WTC11 (cell line): Measurements from ENCODE around the gene CHD3. TPM values are rescaled to one million over a fixed set of nuclear protein-coding genes. Genes with fewer than 3 reads are reported as not detected.
A peak's percentile ranks its signal among the peaks of the same experiment; 100 is the strongest.

Source experiments
- ATAC-seq: fragments of 200-7000 bp; cut with Tn5 transposase; 2 replicates; pipeline ENCODE4 v1.10.0; 2021; ENCODE audit warnings: mild to moderate bottlenecking, moderate library complexity
- CTCF ChIA-PET: fragments of 300-600 bp; sonication (Branson Sonifier 250); formaldehyde crosslinking; loops from one replicate; lab custom pipeline; 2021; ENCODE audit warnings: antibody characterized with exemption; lab: Charles Lee
- POLR2A ChIA-PET: fragments of 350-600 bp; sonication (Branson Sonifier 250); formaldehyde crosslinking; loops from one replicate; lab custom pipeline; 2021; ENCODE audit warnings: antibody characterized with exemption; lab: Charles Lee
- DNase-seq: peaks from one replicate; pipeline ENCODE4 v3.0.0; 2021; ENCODE audit warnings: low spot score
- H3K27ac Mint-ChIP-seq: 2 replicates; pipeline ENCODE4 v1.8.0; 2021; ENCODE audit warnings: mixed read lengths
- H3K27me3 Mint-ChIP-seq: 2 replicates; pipeline ENCODE4 v1.8.0; 2021; ENCODE audit warnings: low read depth, mild to moderate bottlenecking, moderate library complexity, mixed read lengths
- H3K36me3 Mint-ChIP-seq: 2 replicates; pipeline ENCODE4 v1.8.0; 2021; ENCODE audit warnings: mixed read lengths
- H3K4me1 Mint-ChIP-seq: 2 replicates; pipeline ENCODE4 v1.8.0; 2022; ENCODE audit warnings: mixed read lengths
- H3K4me3 Mint-ChIP-seq: 2 replicates; pipeline ENCODE4 v1.8.0; 2021; ENCODE audit warnings: mild to moderate bottlenecking, moderate library complexity, mixed read lengths
- H3K9me3 Mint-ChIP-seq: 2 replicates; pipeline ENCODE4 v1.8.0; 2021; ENCODE audit warnings: mixed read lengths
- CREM ChIP-seq: sonication (generic); formaldehyde crosslinking; IDR thresholded peaks from 2 replicates; pipeline ENCODE4 v1.8.1; 2022; ENCODE audit warnings: mild to moderate bottlenecking, missing genetic modification reagents, moderate library complexity
- ESRRA ChIP-seq: sonication (generic); formaldehyde crosslinking; IDR thresholded peaks from 2 replicates; pipeline ENCODE4 v1.8.1; 2022; ENCODE audit warnings: mild to moderate bottlenecking, missing genetic modification reagents, borderline replicate concordance
- FOXP1 ChIP-seq: sonication (generic); formaldehyde crosslinking; IDR thresholded peaks from 2 replicates; pipeline ENCODE4 v1.8.0; 2022; ENCODE audit warnings: missing genetic modification reagents, mild to moderate bottlenecking, moderate library complexity, borderline replicate concordance
- GTF2I ChIP-seq: fragments of 250-450 bp; sonication (Bioruptor Pico); conservative IDR thresholded peaks from 2 replicates; pipeline ENCODE4 v1.4.0; 2021; ENCODE audit warnings: mild to moderate bottlenecking
- HMGA2 ChIP-seq: fragments of 250-450 bp; sonication (Bioruptor Pico); IDR thresholded peaks from 2 replicates; pipeline ENCODE4 v1.4.0; 2021; ENCODE audit warnings: mild to moderate bottlenecking, moderate library complexity
- JAZF1 ChIP-seq: fragments of 250-450 bp; sonication (Bioruptor Pico); IDR thresholded peaks from 2 replicates; pipeline ENCODE4 v1.9.0; 2021; ENCODE audit warnings: moderate library complexity, mild to moderate bottlenecking, inconsistent platforms
- NFATC4 ChIP-seq: fragments of 250-450 bp; sonication (Bioruptor Pico); IDR thresholded peaks from 2 replicates; pipeline ENCODE4 v1.9.0; 2021; ENCODE audit warnings: mild to moderate bottlenecking
- NFE2L1 ChIP-seq: sonication (generic); formaldehyde crosslinking; IDR thresholded peaks from 2 replicates; pipeline ENCODE4 v1.8.1; 2023; ENCODE audit warnings: missing genetic modification reagents
- NFYB ChIP-seq: sonication (generic); formaldehyde crosslinking; conservative IDR thresholded peaks from 2 replicates; pipeline ENCODE4 v1.8.0; 2022; ENCODE audit warnings: low read depth, missing genetic modification reagents
- NR1H2 ChIP-seq: sonication (generic); formaldehyde crosslinking; IDR thresholded peaks from 2 replicates; pipeline ENCODE4 v1.9.0; 2021; ENCODE audit warnings: mild to moderate bottlenecking, moderate library complexity, missing genetic modification reagents
- NR3C1 ChIP-seq: sonication (generic); formaldehyde crosslinking; conservative IDR thresholded peaks from 2 replicates; pipeline ENCODE4 v1.8.1; 2023; ENCODE audit warnings: low read depth, mild to moderate bottlenecking, missing genetic modification reagents
- PRRX2 ChIP-seq: fragments of 250-450 bp; sonication (Bioruptor Pico); IDR thresholded peaks from 2 replicates; pipeline ENCODE4 v1.8.0; 2021; ENCODE audit warnings: mild to moderate bottlenecking
- SMAD4 ChIP-seq: sonication (generic); formaldehyde crosslinking; IDR thresholded peaks from 2 replicates; pipeline ENCODE4 v1.8.0; 2022; ENCODE audit warnings: mild to moderate bottlenecking, missing genetic modification reagents
- SOX15 ChIP-seq: fragments of 250-450 bp; sonication (Bioruptor Pico); IDR thresholded peaks from 2 replicates; pipeline ENCODE4 v1.9.0; 2021; ENCODE audit warnings: mild to moderate bottlenecking
- TCF7 ChIP-seq: sonication (generic); formaldehyde crosslinking; IDR thresholded peaks from 2 replicates; pipeline ENCODE4 v1.8.0; 2022; ENCODE audit warnings: mild to moderate bottlenecking, low read depth, missing genetic modification reagents, moderate library complexity
- TP53 ChIP-seq: sonication (generic); formaldehyde crosslinking; IDR thresholded peaks from 2 replicates; pipeline ENCODE4 v1.8.1; 2023; ENCODE audit warnings: mild to moderate bottlenecking, missing genetic modification reagents
- ZNF317 ChIP-seq: sonication (generic); formaldehyde crosslinking; IDR thresholded peaks from 2 replicates; pipeline ENCODE4 v1.8.1; 2023; ENCODE audit warnings: low read depth, mild to moderate bottlenecking, moderate library complexity, missing genetic modification reagents, borderline replicate concordance
- ZNF416 ChIP-seq: fragments of 250-450 bp; sonication (Bioruptor Pico); IDR thresholded peaks from 2 replicates; pipeline ENCODE4 v1.9.0; 2021; ENCODE audit warnings: mild to moderate bottlenecking, inconsistent platforms
- total RNA-seq: library from RNA; stranded (reverse); gene quantifications from 3 replicates; pipeline ENCODE4 v1.2.3, GENCODE V29; 2021
- TF ChIP-seq, protein P1 (sequence below): sonication (generic); formaldehyde crosslinking; IDR thresholded peaks from 2 replicates; pipeline ENCODE4 v1.8.1; 2022; ENCODE audit warnings: mild to moderate bottlenecking, missing genetic modification reagents, moderate library complexity, borderline replicate concordance
- TF ChIP-seq, protein P2 (sequence below): sonication (generic); formaldehyde crosslinking; IDR thresholded peaks from 2 replicates; pipeline ENCODE4 v1.8.0; 2023; ENCODE audit warnings: missing genetic modification reagents, mild to moderate bottlenecking, borderline replicate concordance
- TF ChIP-seq, protein P3 (sequence below): sonication (generic); formaldehyde crosslinking; conservative IDR thresholded peaks from 2 replicates; pipeline ENCODE4 v1.8.1; 2022; ENCODE audit warnings: mild to moderate bottlenecking, missing genetic modification reagents
- TF ChIP-seq, protein P4 (sequence below): fragments of 250-450 bp; sonication (Bioruptor Pico); IDR thresholded peaks from 2 replicates; pipeline ENCODE4 v1.9.0; 2021; ENCODE audit warnings: mild to moderate bottlenecking
- TF ChIP-seq, protein P5 (sequence below): sonication (generic); formaldehyde crosslinking; IDR thresholded peaks from 2 replicates; pipeline ENCODE4 v1.8.1; 2022; ENCODE audit warnings: mild to moderate bottlenecking, moderate library complexity, missing genetic modification reagents
- TF ChIP-seq, protein P6 (sequence below): sonication (generic); formaldehyde crosslinking; IDR thresholded peaks from 2 replicates; pipeline ENCODE4 v1.8.1; 2023; ENCODE audit warnings: mild to moderate bottlenecking, missing genetic modification reagents, moderate library complexity
- TF ChIP-seq, protein P7 (sequence below): fragments of 250-450 bp; sonication (Bioruptor Pico); IDR thresholded peaks from 2 replicates; pipeline ENCODE4 v2.1.2; 2022; ENCODE audit warnings: mild to moderate bottlenecking, moderate library complexity

The CHD3 gene
- total RNA-seq, 1 experiment from 2014 or later: 39.5 TPM

DNA sequence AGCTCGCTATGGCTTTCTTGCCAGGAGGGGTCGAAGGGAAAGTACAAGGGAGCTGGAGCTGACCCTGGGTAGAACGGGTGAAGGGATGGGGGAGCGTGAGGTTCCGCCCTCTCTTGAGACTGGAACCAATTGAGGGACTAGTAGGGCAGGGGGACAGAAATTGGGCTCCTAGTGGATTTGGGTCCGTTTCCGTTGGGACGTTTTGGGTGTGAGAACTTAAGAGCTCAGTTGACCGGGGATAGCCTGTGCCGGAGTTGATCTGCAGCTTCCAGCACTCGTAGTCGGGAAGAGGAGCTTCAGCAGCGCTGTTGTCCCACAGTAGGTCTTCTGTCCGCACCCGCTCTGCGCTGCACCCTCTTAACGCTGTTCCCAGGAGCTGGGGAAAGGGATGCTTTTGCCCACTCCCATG is 43.9 kb downstream of the CHD3 start (continued):
- no peak for TF ChIP-seq ZNF317 (CRISPR knock-in tag)

DNA sequence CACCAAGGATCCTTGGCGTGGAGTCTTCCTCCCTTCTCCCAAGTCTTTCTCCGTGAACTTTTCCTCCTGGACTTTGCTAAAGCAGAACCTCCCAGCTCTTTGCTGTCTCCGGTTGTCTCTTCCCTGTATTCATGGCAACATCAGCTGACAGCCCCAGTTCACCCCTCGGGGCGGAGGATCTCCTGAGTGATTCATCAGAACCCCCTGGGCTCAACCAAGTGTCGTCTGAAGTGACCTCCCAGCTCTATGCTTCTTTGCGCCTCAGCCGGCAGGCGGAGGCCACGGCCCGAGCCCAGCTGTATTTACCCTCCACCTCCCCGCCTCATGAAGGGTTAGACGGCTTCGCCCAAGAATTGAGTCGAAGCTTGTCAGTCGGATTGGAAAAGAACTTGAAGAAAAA is 44.4 kb downstream of the CHD3 start:
- peak overlapping the region; percentile 100 for H3K4me3 Mint-ChIP-seq
- no peaks in the 10 kb centered on the region for H3K9me3 Mint-ChIP-seq
- H3K27ac Mint-ChIP-seq: no peak overlapping the region
- H3K4me1 Mint-ChIP-seq: peaks cover 32% of the 10 kb centered on the region
- H3K27me3 Mint-ChIP-seq: peaks cover 27% of the 10 kb centered on the region
- POLR2A ChIA-PET: interaction anchor here (0.9 to 1.6 kb wide), 2 partner anchors 36 to 71 kb away, joined by 3 read pairs; no protein-coding TSS in a partner anchor
- peaks cover 19% of the 10 kb centered on the region for H3K36me3 Mint-ChIP-seq
- CTCF ChIA-PET: interaction anchor here (0.7 to 4.8 kb wide), 22 partner anchors 10 to 177 kb away, joined by 3 to 82 read pairs (median 5); partner anchors contain the start of genes KDM6B and NAA38
- DNase-seq: peak; percentile 26
- no peak for TF ChIP-seq NFE2L1 (CRISPR knock-in tag)
- TF ChIP-seq NR1H2 (CRISPR knock-in tag): no peak
- no peak for TF ChIP-seq PRRX2 (CRISPR knock-in tag)
- no peak for TF ChIP-seq CREM (CRISPR knock-in tag)
- TF ChIP-seq HMGA2 (CRISPR knock-in tag): no peak
- TF ChIP-seq, protein P1, sequence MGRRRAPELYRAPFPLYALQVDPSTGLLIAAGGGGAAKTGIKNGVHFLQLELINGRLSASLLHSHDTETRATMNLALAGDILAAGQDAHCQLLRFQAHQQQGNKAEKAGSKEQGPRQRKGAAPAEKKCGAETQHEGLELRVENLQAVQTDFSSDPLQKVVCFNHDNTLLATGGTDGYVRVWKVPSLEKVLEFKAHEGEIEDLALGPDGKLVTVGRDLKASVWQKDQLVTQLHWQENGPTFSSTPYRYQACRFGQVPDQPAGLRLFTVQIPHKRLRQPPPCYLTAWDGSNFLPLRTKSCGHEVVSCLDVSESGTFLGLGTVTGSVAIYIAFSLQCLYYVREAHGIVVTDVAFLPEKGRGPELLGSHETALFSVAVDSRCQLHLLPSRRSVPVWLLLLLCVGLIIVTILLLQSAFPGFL (CRISPR knock-in tag): no peak
- no peak for TF ChIP-seq ESRRA
- TF ChIP-seq NFATC4 (CRISPR knock-in tag): no peak
- TF ChIP-seq TP53 (CRISPR knock-in tag): no peak
- no peak for TF ChIP-seq NFYB (CRISPR knock-in tag)
- TF ChIP-seq, protein P2, sequence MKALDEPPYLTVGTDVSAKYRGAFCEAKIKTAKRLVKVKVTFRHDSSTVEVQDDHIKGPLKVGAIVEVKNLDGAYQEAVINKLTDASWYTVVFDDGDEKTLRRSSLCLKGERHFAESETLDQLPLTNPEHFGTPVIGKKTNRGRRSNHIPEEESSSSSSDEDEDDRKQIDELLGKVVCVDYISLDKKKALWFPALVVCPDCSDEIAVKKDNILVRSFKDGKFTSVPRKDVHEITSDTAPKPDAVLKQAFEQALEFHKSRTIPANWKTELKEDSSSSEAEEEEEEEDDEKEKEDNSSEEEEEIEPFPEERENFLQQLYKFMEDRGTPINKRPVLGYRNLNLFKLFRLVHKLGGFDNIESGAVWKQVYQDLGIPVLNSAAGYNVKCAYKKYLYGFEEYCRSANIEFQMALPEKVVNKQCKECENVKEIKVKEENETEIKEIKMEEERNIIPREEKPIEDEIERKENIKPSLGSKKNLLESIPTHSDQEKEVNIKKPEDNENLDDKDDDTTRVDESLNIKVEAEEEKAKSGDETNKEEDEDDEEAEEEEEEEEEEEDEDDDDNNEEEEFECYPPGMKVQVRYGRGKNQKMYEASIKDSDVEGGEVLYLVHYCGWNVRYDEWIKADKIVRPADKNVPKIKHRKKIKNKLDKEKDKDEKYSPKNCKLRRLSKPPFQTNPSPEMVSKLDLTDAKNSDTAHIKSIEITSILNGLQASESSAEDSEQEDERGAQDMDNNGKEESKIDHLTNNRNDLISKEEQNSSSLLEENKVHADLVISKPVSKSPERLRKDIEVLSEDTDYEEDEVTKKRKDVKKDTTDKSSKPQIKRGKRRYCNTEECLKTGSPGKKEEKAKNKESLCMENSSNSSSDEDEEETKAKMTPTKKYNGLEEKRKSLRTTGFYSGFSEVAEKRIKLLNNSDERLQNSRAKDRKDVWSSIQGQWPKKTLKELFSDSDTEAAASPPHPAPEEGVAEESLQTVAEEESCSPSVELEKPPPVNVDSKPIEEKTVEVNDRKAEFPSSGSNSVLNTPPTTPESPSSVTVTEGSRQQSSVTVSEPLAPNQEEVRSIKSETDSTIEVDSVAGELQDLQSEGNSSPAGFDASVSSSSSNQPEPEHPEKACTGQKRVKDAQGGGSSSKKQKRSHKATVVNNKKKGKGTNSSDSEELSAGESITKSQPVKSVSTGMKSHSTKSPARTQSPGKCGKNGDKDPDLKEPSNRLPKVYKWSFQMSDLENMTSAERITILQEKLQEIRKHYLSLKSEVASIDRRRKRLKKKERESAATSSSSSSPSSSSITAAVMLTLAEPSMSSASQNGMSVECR: no peak
- TF ChIP-seq, protein P3, sequence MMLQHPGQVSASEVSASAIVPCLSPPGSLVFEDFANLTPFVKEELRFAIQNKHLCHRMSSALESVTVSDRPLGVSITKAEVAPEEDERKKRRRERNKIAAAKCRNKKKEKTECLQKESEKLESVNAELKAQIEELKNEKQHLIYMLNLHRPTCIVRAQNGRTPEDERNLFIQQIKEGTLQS (CRISPR knock-in tag): no peak
- ATAC-seq: no peak

DNA sequence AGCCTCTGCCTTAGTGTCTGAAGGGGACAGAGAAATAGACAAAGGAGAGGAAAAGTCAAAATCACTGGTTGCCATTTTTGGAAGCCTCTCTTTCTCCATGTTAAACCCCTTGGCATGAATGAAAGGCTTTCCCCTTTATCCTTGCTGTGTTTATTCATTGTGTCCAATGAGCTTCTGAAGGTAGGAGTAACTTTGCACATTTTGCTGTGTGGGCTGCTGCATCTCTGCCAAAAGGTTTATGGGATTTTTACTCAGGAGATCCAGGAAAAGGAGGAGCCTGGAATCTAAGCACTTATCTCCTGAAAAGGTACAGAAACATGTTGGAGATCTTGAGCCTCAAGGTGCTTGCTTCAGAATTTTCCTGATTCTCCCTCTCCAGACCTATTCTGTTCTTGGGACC is 47.3 kb downstream of the CHD3 start:
- POLR2A ChIA-PET: no interaction called here
- TF ChIP-seq TCF7 (CRISPR knock-in tag): no peak
- TF ChIP-seq CREM (CRISPR knock-in tag): no peak
- TF ChIP-seq ZNF416 (CRISPR knock-in tag): no peak
- TF ChIP-seq, protein P4, sequence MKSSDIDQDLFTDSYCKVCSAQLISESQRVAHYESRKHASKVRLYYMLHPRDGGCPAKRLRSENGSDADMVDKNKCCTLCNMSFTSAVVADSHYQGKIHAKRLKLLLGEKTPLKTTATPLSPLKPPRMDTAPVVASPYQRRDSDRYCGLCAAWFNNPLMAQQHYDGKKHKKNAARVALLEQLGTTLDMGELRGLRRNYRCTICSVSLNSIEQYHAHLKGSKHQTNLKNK (CRISPR knock-in tag): no peak
- TF ChIP-seq, protein P5, sequence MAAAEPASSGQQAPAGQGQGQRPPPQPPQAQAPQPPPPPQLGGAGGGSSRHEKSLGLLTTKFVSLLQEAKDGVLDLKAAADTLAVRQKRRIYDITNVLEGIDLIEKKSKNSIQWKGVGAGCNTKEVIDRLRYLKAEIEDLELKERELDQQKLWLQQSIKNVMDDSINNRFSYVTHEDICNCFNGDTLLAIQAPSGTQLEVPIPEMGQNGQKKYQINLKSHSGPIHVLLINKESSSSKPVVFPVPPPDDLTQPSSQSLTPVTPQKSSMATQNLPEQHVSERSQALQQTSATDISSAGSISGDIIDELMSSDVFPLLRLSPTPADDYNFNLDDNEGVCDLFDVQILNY: no peak
- TF ChIP-seq ESRRA: no peak
- TF ChIP-seq JAZF1 (CRISPR knock-in tag): no peak
- TF ChIP-seq, protein P6, sequence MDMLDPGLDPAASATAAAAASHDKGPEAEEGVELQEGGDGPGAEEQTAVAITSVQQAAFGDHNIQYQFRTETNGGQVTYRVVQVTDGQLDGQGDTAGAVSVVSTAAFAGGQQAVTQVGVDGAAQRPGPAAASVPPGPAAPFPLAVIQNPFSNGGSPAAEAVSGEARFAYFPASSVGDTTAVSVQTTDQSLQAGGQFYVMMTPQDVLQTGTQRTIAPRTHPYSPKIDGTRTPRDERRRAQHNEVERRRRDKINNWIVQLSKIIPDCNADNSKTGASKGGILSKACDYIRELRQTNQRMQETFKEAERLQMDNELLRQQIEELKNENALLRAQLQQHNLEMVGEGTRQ (CRISPR knock-in tag): no peak
- no peak for TF ChIP-seq NR3C1 (CRISPR knock-in tag)
- TF ChIP-seq FOXP1 (CRISPR knock-in tag): no peak
- TF ChIP-seq, protein P7, sequence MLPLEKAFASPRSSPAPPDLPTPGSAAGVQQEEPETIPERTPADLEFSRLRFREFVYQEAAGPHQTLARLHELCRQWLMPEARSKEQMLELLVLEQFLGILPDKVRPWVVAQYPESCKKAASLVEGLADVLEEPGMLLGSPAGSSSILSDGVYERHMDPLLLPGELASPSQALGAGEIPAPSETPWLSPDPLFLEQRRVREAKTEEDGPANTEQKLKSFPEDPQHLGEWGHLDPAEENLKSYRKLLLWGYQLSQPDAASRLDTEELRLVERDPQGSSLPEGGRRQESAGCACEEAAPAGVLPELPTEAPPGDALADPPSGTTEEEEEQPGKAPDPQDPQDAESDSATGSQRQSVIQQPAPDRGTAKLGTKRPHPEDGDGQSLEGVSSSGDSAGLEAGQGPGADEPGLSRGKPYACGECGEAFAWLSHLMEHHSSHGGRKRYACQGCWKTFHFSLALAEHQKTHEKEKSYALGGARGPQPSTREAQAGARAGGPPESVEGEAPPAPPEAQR (CRISPR knock-in tag): no peak
- TF ChIP-seq SMAD4: no peak
- no peak for TF ChIP-seq GTF2I (CRISPR knock-in tag)
- TF ChIP-seq SOX15: no peak

More for the DNA sequence above, 47.3 kb downstream of the CHD3 start:
- Mint-ChIP-seq H3K4me1 (peaks cover 19% of the 10 kb centered on the region), H3K27ac (no peak overlapping the region), H3K4me3 (no peak overlapping the region), H3K36me3 (peaks cover 38% of the 10 kb centered on the region), H3K9me3 (no peaks in the 10 kb centered on the region), H3K27me3 (peaks cover 7% of the 10 kb centered on the region)
- ATAC-seq: no peak
- DNase-seq: no peak
- CTCF ChIA-PET: interaction anchor here (0.6 to 0.7 kb wide), 2 partner anchors 105 to 139 kb away, joined by 3 to 4 read pairs; no protein-coding TSS in a partner anchor
